ENCODE measurements around the gene INS. TPM values are rescaled to one million over a fixed set of nuclear protein-coding genes. Genes with fewer than 3 reads are reported as not detected.

INS gene
- total and polyA plus RNA-seq, 2 donors, result 0.30 TPM; not detected in 1

- Histone ChIP-seq H3K36me3 (ENCODE audit: insufficient read depth) (no peaks in the 10 kb centered on the region), H3K4me3 (ENCODE audit: low read depth, low read length) (no peak overlapping the region), H3K27ac (ENCODE audit: low read depth) (no peak overlapping the region), H3K4me1 (ENCODE audit: insufficient read depth) (no peaks in the 10 kb centered on the region)
- DNase-seq (ENCODE audit: extremely low spot score), result no peak
- 96% methylated on average over 12 of the region's 12 CpGs for WGBS
Observed at GRCh38 chr11:2115308-2115707, 45.7 kb downstream of the INS start.

- DNase-seq (ENCODE audit: extremely low spot score), result no peak
- WGBS, result 83% methylated on average over 32 of the region's 32 CpGs
- H3K4me3 ChIP-seq (ENCODE audit: low read depth, low read length), result no peak overlapping the region
- H3K4me1 ChIP-seq (ENCODE audit: insufficient read depth), result no peaks in the 10 kb centered on the region
- H3K27ac ChIP-seq (ENCODE audit: low read depth), result no peak overlapping the region
- H3K36me3 ChIP-seq (ENCODE audit: insufficient read depth), result no peaks in the 10 kb centered on the region
Observed at GRCh38 chr11:2114430-2115241, 46.4 kb downstream of the INS start.

- DNase-seq (ENCODE audit: extremely low spot score), result no peak
- no peak overlapping the region for H3K27ac ChIP-seq (ENCODE audit: low read depth)
- H3K36me3 ChIP-seq (ENCODE audit: insufficient read depth), result no peaks in the 10 kb centered on the region
- WGBS, result 86% methylated on average over 11 of the region's 11 CpGs
- H3K4me3 ChIP-seq (ENCODE audit: low read depth, low read length), result no peak overlapping the region
- no peaks in the 10 kb centered on the region for H3K4me1 ChIP-seq (ENCODE audit: insufficient read depth)
Observed at GRCh38 chr11:2113776-2114175, 47.2 kb downstream of the INS start.

- H3K4me3 ChIP-seq (ENCODE audit: low read depth, low read length), result no peak overlapping the region
- H3K27ac ChIP-seq (ENCODE audit: low read depth), result no peak overlapping the region
- DNase-seq (ENCODE audit: extremely low spot score), result no peak
- WGBS, result 90% methylated on average over 12 of the region's 12 CpGs
- H3K36me3 ChIP-seq (ENCODE audit: insufficient read depth), result no peaks in the 10 kb centered on the region
- H3K4me1 ChIP-seq (ENCODE audit: insufficient read depth), result no peaks in the 10 kb centered on the region
Observed at GRCh38 chr11:2110521-2110920, 50.5 kb downstream of the INS start.

Small RNA genes within 50 kb of the gene (small RNA-seq; reads per million reads assigned to genes)
- gene MIR4686, result not detected
- 23.2 reads per million, percentile 95 among the genes with 10 or more reads in this experiment for gene MIR483

Other genes with a start within 250 kb of the INS start
- gene TNNT3, start 241.5 kb downstream of the INS start, total RNA-seq, result 61.6 TPM
- 39.3 TPM for gene TNNT3, start 241.5 kb downstream of the INS start, polyA plus RNA-seq
- 17.8 TPM for gene MRPL23, start 213.9 kb downstream of the INS start, total RNA-seq
- gene MRPL23, start 213.9 kb downstream of the INS start, polyA plus RNA-seq, result 85.4 TPM
- 6,669 TPM for gene H19, start 163.4 kb downstream of the INS start, total RNA-seq
- 1,221 TPM for gene H19, start 163.4 kb downstream of the INS start, polyA plus RNA-seq
- gene IGF2, start 21.8 kb downstream of the INS start, total RNA-seq, result 362 TPM
- 86.5 TPM for gene IGF2, start 21.8 kb downstream of the INS start, polyA plus RNA-seq
- gene TH, start 10.6 kb upstream of the INS start, total RNA-seq, result 1.6 TPM
- 3.6 TPM for gene TH, start 10.6 kb upstream of the INS start, polyA plus RNA-seq
- 0.42 TPM for gene ASCL2, start 109.4 kb upstream of the INS start, total RNA-seq
- 0.85 TPM for gene ASCL2, start 109.4 kb upstream of the INS start, polyA plus RNA-seq
- 0.42 TPM for gene C11orf21, start 140.7 kb upstream of the INS start, total RNA-seq
- 0.60 TPM for gene C11orf21, start 140.7 kb upstream of the INS start, polyA plus RNA-seq
- 1.9 TPM for gene TSPAN32, start 140.8 kb upstream of the INS start, total RNA-seq
- 1.7 TPM for gene TSPAN32, start 140.8 kb upstream of the INS start, polyA plus RNA-seq
- 251 TPM for gene CD81, start 216.1 kb upstream of the INS start, total RNA-seq
- 1,145 TPM for gene CD81, start 216.1 kb upstream of the INS start, polyA plus RNA-seq
- gene TSSC4, start 239.5 kb upstream of the INS start, total RNA-seq, result 16.6 TPM
- 61.7 TPM for gene TSSC4, start 239.5 kb upstream of the INS start, polyA plus RNA-seq